Uterus (tissue), 4 donors: ENCODE measurements around the gene SLC13A3. TPM values are rescaled to one million over a fixed set of nuclear protein-coding genes. Genes with fewer than 3 reads are reported as not detected.

ENCODE experiments used
- DNase-seq, 2 donors: peaks; one replicate each; pipeline ENCODE4 v3.0.0-alpha.2; 2019 to 2020
- H3K27ac ChIP-seq, 2 donors: fragments of 200-600 bp; sonication (generic); 1 replicate in 1 of 2; 2 replicates in 1 of 2; pipeline ENCODE4 v1.5.1; 2016 to 2018
- H3K27me3 ChIP-seq, 2 donors: fragments of 200-600 bp; sonication (generic); one replicate each; pipeline ENCODE4 v1.5.1; 2018 to 2019; ENCODE audit warnings: control low read depth in 1 of 2
- H3K36me3 ChIP-seq, 2 donors: fragments of 200-600 bp; sonication (generic); one replicate each; pipeline ENCODE4 v1.5.1; 2019; ENCODE audit warnings: control low read depth in 1 of 2
- H3K4me1 ChIP-seq, 2 donors: fragments of 200-600 bp; sonication (generic); one replicate each; pipeline ENCODE4 v1.5.1; 2018 to 2019; ENCODE audit warnings: control low read depth in 1 of 2
- H3K4me3 ChIP-seq, 2 donors: fragments of 200-600 bp; sonication (generic); 1 replicate in 1 of 2; 2 replicates in 1 of 2; pipeline ENCODE4 v1.5.1; 2018 to 2019; ENCODE audit warnings: mild to moderate bottlenecking in 1 of 2
- H3K9me3 ChIP-seq, 2 donors: fragments of 200-600 bp; sonication (generic); one replicate each; pipeline ENCODE4 v1.5.1; 2019; ENCODE audit warnings: control low read depth in 1 of 2
- POLR2A ChIP-seq, 2 donors: fragments of 450-650 bp; IDR thresholded peaks; one replicate each; pipeline ENCODE4 v1.6.1; 2016; ENCODE audit warnings: antibody characterized with exemption in 2 of 2, mild to moderate bottlenecking in 1 of 2, moderate library complexity in 1 of 2
- intact Hi-C: fragments of 100-400 bp; cut with DNase I; formaldehyde crosslinking; loops from one replicate; pipeline ENCODE4 v1.15.1; 2023; ENCODE audit warnings: low total_unique reads
- total RNA-seq, 4 donors: library from RNA; depleted of rRNA in 3 of 4; stranded (reverse); fragments of >200 nt in 3 of 4; gene quantifications; one replicate each; pipeline versions ENCODE4 v1.1.0 to v1.2.4, GENCODE V29; 2014 to 2023
- TF ChIP-seq, protein P1 (sequence below), 4 experiments: fragments of 200-600 bp in 2 of 4; fragments of 450-650 bp in 2 of 4; sonication (generic) in 2 of 4; IDR thresholded peaks; one replicate each; pipeline ENCODE4 v1.5.1; 2016 to 2019; ENCODE audit warnings: antibody characterized with exemption in 4 of 4, mild to moderate bottlenecking in 2 of 4, moderate library complexity in 1 of 4
- donor health status: DM: yes; HTN: yes; CAD: no.

Gene SLC13A3
- total RNA-seq, 4 donors from 2014 or later = under 0.01 to 4.2 (median 4.2) TPM; not detected in 1

DNA sequence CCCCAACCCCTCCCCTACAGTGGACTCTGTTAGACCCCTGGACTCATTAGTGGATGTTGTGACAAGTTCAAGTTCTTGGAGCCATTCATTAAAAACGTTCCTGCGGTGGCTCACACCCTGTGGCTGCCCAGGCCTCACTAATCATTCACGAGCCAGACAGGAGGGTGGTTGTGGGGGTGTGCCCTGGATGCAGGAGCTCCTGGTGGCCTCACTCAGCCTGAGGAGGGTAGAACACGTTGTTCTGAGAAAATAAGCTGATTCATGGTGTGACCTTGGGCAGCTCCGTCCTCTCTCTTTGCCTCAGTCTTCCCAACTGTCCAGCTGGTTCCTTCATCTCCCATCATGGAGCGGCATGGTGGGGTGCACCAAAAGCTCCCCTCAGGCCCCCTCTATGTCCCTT, 16.7 kb downstream of the SLC13A3 start:
- Histone ChIP-seq H3K27ac (no peak overlapping the region), H3K4me3 (no peak overlapping the region), H3K27me3 (no peaks in the 10 kb centered on the region), H3K4me1 (no peaks in the 10 kb centered on the region), H3K9me3 (no peaks in the 10 kb centered on the region), H3K36me3 (no peaks in the 10 kb centered on the region)
- no peak for DNase-seq
- TF ChIP-seq POLR2A (IDR thresholded peaks at IDR 0.05) = no peak
- TF ChIP-seq, protein P1, sequence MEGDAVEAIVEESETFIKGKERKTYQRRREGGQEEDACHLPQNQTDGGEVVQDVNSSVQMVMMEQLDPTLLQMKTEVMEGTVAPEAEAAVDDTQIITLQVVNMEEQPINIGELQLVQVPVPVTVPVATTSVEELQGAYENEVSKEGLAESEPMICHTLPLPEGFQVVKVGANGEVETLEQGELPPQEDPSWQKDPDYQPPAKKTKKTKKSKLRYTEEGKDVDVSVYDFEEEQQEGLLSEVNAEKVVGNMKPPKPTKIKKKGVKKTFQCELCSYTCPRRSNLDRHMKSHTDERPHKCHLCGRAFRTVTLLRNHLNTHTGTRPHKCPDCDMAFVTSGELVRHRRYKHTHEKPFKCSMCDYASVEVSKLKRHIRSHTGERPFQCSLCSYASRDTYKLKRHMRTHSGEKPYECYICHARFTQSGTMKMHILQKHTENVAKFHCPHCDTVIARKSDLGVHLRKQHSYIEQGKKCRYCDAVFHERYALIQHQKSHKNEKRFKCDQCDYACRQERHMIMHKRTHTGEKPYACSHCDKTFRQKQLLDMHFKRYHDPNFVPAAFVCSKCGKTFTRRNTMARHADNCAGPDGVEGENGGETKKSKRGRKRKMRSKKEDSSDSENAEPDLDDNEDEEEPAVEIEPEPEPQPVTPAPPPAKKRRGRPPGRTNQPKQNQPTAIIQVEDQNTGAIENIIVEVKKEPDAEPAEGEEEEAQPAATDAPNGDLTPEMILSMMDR (IDR thresholded peaks at IDR 0.05) = no peak
- intact Hi-C loops = no loop called here

DNA sequence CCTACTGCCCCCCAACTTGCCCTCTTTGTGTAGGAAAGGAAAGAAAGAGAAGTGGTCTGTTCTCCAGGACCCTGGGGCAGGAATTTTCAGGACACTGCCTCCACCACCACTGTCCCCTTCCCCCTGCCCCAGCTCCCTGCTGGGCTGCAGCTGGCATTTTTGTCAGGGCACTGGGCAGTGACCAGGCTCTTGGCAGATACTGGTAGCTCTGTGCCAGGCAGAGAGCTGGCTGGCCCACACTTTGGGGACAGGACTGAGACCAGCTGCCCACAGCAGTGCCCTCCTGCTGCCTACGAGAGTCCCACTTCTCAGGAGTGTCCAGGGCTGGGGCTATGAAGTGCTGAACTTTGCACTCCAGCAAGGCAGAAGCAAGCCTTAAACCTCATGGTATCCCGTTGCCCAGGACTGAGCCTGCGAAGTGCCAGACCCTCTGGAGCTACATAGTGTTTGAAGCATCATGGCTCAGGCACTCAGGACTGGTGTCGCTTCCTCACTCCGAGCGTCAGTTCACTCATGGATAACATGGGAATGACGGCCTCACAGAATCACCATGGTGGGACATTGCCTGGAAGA, 19.3 kb downstream of the SLC13A3 start:
- DNase-seq = no peak
- no peaks in the 10 kb centered on the region for H3K4me1 ChIP-seq
- no peaks in the 10 kb centered on the region for H3K36me3 ChIP-seq
- no peak overlapping the region for H3K4me3 ChIP-seq
- intact Hi-C loops = no loop called here
- no peaks in the 10 kb centered on the region for H3K9me3 ChIP-seq
- no peak overlapping the region for H3K27ac ChIP-seq
- H3K27me3 ChIP-seq = no peaks in the 10 kb centered on the region
- TF ChIP-seq, protein P1 (IDR thresholded peaks at IDR 0.05) = no peak
- no peak for TF ChIP-seq POLR2A (IDR thresholded peaks at IDR 0.05)

DNA sequence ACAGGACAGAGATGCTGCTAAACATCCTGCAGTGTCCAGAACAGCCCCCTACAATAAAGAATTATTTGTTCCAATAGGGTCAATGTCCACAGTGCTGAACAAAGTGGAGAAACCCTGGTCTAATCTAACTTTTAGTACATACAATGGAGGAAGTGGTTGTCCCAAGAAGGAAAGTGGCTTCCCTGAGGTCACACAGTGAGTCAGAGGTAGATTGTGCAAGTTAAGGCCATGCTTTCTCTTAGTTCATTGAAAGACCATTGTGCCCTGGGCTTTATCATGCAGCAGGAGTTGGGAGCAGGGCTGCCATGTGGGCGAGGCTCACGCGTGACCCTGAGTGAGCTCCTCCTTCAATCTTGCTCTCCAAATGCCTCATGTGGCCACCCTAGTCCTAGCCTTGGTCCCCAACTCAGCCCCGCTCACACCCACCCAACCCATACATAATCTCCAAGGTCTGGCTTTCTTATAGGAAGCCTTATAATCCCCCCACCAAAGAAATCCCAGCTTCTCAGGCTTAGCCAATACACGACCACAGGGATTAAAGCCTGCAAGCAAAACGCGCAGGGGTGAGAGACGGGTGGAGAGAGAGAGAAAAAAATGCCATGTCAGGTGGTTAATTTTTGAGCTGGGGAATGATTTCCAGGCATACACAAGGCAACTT, 19.9 kb downstream of the SLC13A3 start:
- DNase-seq = no peak
- Histone ChIP-seq H3K36me3 (no peaks in the 10 kb centered on the region), H3K27me3 (no peaks in the 10 kb centered on the region), H3K27ac (no peak overlapping the region), H3K9me3 (no peaks in the 10 kb centered on the region), H3K4me3 (no peak overlapping the region), H3K4me1 (no peaks in the 10 kb centered on the region)
- no peak for TF ChIP-seq POLR2A (IDR thresholded peaks at IDR 0.05)
- TF ChIP-seq, protein P1 (IDR thresholded peaks at IDR 0.05) = no peak
- intact Hi-C loops = no loop called here

DNA sequence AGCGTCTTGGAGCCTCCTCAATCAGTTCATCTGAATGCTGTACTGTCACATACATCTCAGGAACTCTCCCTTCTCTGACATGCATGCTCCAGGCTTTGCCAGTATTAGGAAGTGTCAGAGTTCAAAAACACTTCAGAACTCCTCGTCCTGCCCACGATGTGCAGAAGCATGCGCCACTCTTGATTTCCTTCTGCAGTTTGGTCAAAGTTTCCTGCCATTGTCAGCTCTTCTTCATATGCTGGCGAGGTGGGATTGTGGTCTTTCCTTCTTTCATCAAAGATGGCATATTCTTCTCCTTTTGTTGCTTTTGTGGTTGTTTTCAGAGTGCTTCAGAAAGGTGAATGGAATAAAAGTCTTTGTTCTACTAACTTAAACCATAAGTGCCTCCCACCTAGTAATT, 21.0 kb downstream of the SLC13A3 start:
- intact Hi-C loops = no loop called here
- no peak for DNase-seq
- Histone ChIP-seq H3K36me3 (no peaks in the 10 kb centered on the region), H3K9me3 (no peaks in the 10 kb centered on the region), H3K27ac (no peak overlapping the region), H3K4me3 (no peak overlapping the region), H3K4me1 (no peaks in the 10 kb centered on the region), H3K27me3 (no peaks in the 10 kb centered on the region)
- TF ChIP-seq, protein P1 (IDR thresholded peaks at IDR 0.05) = no peak
- TF ChIP-seq POLR2A (IDR thresholded peaks at IDR 0.05) = no peak

DNA sequence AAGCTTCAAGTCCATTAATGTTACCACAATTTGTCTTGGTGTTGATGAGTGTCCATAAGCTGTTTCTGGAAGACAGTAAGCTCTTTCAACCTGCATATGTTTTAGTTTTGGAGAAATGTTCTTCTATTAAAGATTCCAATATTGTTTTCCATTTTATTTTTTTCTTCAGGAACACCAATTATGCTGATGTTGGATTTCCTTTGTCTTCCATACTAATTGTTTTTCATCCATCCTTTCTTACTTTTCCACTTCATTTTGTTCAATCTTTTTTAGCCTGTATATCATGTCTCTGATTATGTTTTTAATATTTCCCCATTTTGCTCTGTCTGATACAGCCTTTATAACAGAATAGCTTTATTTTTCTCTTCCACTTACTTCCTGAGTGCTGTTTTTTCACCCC, 21.9 kb downstream of the SLC13A3 start:
- H3K27ac ChIP-seq = no peak overlapping the region
- DNase-seq = no peak
- TF ChIP-seq, protein P1 (IDR thresholded peaks at IDR 0.05) = no peak
- no peak for TF ChIP-seq POLR2A (IDR thresholded peaks at IDR 0.05)

More for the DNA sequence above, 21.9 kb downstream of the SLC13A3 start:
- H3K9me3 ChIP-seq = no peaks in the 10 kb centered on the region
- no peaks in the 10 kb centered on the region for H3K36me3 ChIP-seq
- intact Hi-C loops = no loop called here
- no peaks in the 10 kb centered on the region for H3K4me1 ChIP-seq
- no peak overlapping the region for H3K4me3 ChIP-seq
- no peaks in the 10 kb centered on the region for H3K27me3 ChIP-seq
